IMR-90 (cell line): ENCODE measurements around the gene GPA33. TPM values are rescaled to one million over a fixed set of nuclear protein-coding genes. Genes with fewer than 3 reads are reported as not detected.

Experiments
- ATAC-seq: fragments of 200-7000 bp; cut with Tn5 transposase; 2 replicates; pipeline ENCODE4 v1.9.1; 2020; ENCODE audit warnings: low read depth, mild to moderate bottlenecking, moderate library complexity
- BruUV-seq: library from RNA; stranded (reverse); fragments of 400-500 nt; replicated peaks from 2 replicates; lab custom pipeline; 2021; lab: Mats Ljungman, UMichigan
- CTCF ChIA-PET: fragments of 300-600 bp; formaldehyde crosslinking; extraction: SDS; loops from one replicate; lab custom pipeline; 2021; ENCODE audit warnings: antibody characterized with exemption; lab: Yijun Ruan, JAX
- POLR2A ChIA-PET: fragments of 300-600 bp; sonication (Branson Sonifier 250); formaldehyde crosslinking; loops from one replicate; lab custom pipeline; 2022; ENCODE audit warnings: antibody characterized with exemption; ENCODE audit not compliant: unreplicated experiment; lab: Charles Lee
- DNase-seq: peaks from one replicate; pipeline ENCODE4 v3.0.0; 2013
- H2AFZ ChIP-seq: replicated peaks from 2 replicates; pipeline ENCODE3; 2013; ENCODE audit warnings: low read length, mild to moderate bottlenecking; ENCODE audit not compliant: poor library complexity
- H2AK5ac ChIP-seq: 2 replicates; pipeline ENCODE4 v1.6.1; 2013; ENCODE audit warnings: low read depth, low read length, inconsistent platforms
- H2AK9ac ChIP-seq: replicated peaks from 2 replicates; pipeline ENCODE3; 2013; ENCODE audit warnings: mild to moderate bottlenecking, low read depth, low read length, moderate library complexity; ENCODE audit not compliant: poor library complexity
- H2BK120ac ChIP-seq: 2 replicates; pipeline ENCODE4 v1.6.1; 2013; ENCODE audit warnings: low read depth, low read length, inconsistent platforms
- H2BK15ac ChIP-seq: 3 replicates; pipeline ENCODE4 v1.6.1; 2013; ENCODE audit warnings: low read depth, low read length, inconsistent platforms
- H2BK20ac ChIP-seq: 2 replicates; pipeline ENCODE4 v1.6.1; 2013; ENCODE audit warnings: low read depth, mild to moderate bottlenecking, inconsistent platforms, low read length, moderate library complexity
- H2BK5ac ChIP-seq: 2 replicates; pipeline ENCODE4 v1.6.1; 2013; ENCODE audit warnings: mild to moderate bottlenecking, low read depth, low read length, inconsistent platforms; ENCODE audit not compliant: poor library complexity, severe bottlenecking
- H3K14ac ChIP-seq: replicated peaks from 2 replicates; pipeline ENCODE4 v1.6.1; 2013; ENCODE audit warnings: low read depth, low read length, inconsistent platforms
- H3K18ac ChIP-seq: 2 replicates; pipeline ENCODE4 v1.6.1; 2013; ENCODE audit warnings: low read depth, low read length, control low read depth
- H3K23ac ChIP-seq: 2 replicates; pipeline ENCODE4 v1.6.1; 2013; ENCODE audit warnings: low read depth, low read length, inconsistent platforms
- H3K27ac ChIP-seq: 2 replicates; pipeline ENCODE4 v1.5.1; 2013; ENCODE audit warnings: mild to moderate bottlenecking, control low read depth, low read length; ENCODE audit not compliant: insufficient read depth
- H3K27me3 ChIP-seq: 2 replicates; pipeline ENCODE4 v1.6.1; 2013; ENCODE audit warnings: low read length; ENCODE audit not compliant: control insufficient read depth, insufficient read depth
- H3K36me3 ChIP-seq: 2 replicates; pipeline ENCODE4 v1.6.1; 2013; ENCODE audit warnings: low read length, mixed read lengths; ENCODE audit not compliant: control insufficient read depth, insufficient read depth
- H3K4ac ChIP-seq: 2 replicates; pipeline ENCODE4 v1.6.1; 2013; ENCODE audit warnings: low read depth, low read length, inconsistent platforms
- H3K4me1 ChIP-seq: 2 replicates; pipeline ENCODE4 v1.6.1; 2013; ENCODE audit warnings: low read length, mixed read lengths; ENCODE audit not compliant: control insufficient read depth, insufficient read depth
- H3K4me2 ChIP-seq: 2 replicates; pipeline ENCODE4 v1.6.1; 2013; ENCODE audit warnings: low read depth, mild to moderate bottlenecking, control low read depth, low read length, moderate library complexity
- H3K4me3 ChIP-seq: 2 replicates; pipeline ENCODE4 v1.5.1; 2013; ENCODE audit warnings: low read depth, mild to moderate bottlenecking, control low read depth, low read length, moderate library complexity; ENCODE audit not compliant: insufficient read depth
- H3K56ac ChIP-seq: 2 replicates; pipeline ENCODE4 v1.6.1; 2013; ENCODE audit warnings: low read length, inconsistent platforms; ENCODE audit not compliant: insufficient read depth; ENCODE audit errors: extremely low read depth
- H3K79me1 ChIP-seq, 2 experiments: 2 replicates each; pipeline ENCODE4 v1.6.1; 2013; ENCODE audit warnings: low read length in 2 of 2, inconsistent platforms in 1 of 2, low read depth in 1 of 2
- H3K9ac ChIP-seq: 2 replicates; pipeline ENCODE4 v1.6.1; 2013; ENCODE audit warnings: low read depth, low read length, control low read depth
- H3K9me1 ChIP-seq: 2 replicates; pipeline ENCODE4 v1.6.1; 2013; ENCODE audit warnings: low read length, inconsistent platforms; ENCODE audit not compliant: insufficient read depth
- H3K9me3 ChIP-seq: 2 replicates; pipeline ENCODE4 v1.6.1; 2013; ENCODE audit warnings: low read length; ENCODE audit not compliant: control insufficient read depth, insufficient read depth
- H4K20me1 ChIP-seq: 2 replicates; pipeline ENCODE4 v1.6.1; 2013; ENCODE audit warnings: low read length, inconsistent platforms; ENCODE audit not compliant: insufficient read depth
- H4K5ac ChIP-seq: 2 replicates; pipeline ENCODE4 v1.6.1; 2013; ENCODE audit warnings: mild to moderate bottlenecking, low read depth, low read length, control low read depth
- H4K8ac ChIP-seq, 2 experiments: 2 replicates each; pipeline ENCODE4 v1.6.1; 2013; ENCODE audit warnings: low read depth in 2 of 2, low read length in 2 of 2, control low read depth in 1 of 2, inconsistent platforms in 1 of 2
- H4K91ac ChIP-seq: 2 replicates; pipeline ENCODE4 v1.6.1; 2013; ENCODE audit warnings: low read depth, low read length, inconsistent platforms; ENCODE audit not compliant: insufficient read depth
- BHLHE40 ChIP-seq: fragments of 150-350 bp; IDR thresholded peaks from 2 replicates; pipeline ENCODE4 v1.6.1; 2016; ENCODE audit warnings: mild to moderate bottlenecking, low read depth, low read length
- CEBPB ChIP-seq: IDR thresholded peaks from 2 replicates; pipeline ENCODE4 v1.6.1; 2012; ENCODE audit warnings: low read depth, low read length, improper control_type of control experiment
- CHD1 ChIP-seq: IDR thresholded peaks from 2 replicates; pipeline ENCODE4 v1.6.1; 2012; ENCODE audit warnings: low read depth, low read length, improper control_type of control experiment
- CTCF ChIP-seq: conservative IDR thresholded peaks from 2 replicates; pipeline ENCODE4 v1.5.1; 2012; ENCODE audit warnings: mild to moderate bottlenecking, low read depth, low read length, improper control_type of control experiment
- FOS ChIP-seq: fragments of 150-350 bp; IDR thresholded peaks from 2 replicates; pipeline ENCODE4 v1.6.1; 2016; ENCODE audit warnings: low read depth, low read length
- MAFK ChIP-seq: IDR thresholded peaks from 2 replicates; pipeline ENCODE4 v1.6.1; 2012; ENCODE audit warnings: low read depth, low read length, improper control_type of control experiment
- MAZ ChIP-seq: IDR thresholded peaks from 2 replicates; pipeline ENCODE4 v1.6.1; 2012; ENCODE audit warnings: low read depth, mild to moderate bottlenecking, low read length, improper control_type of control experiment, moderate library complexity, borderline replicate concordance
- MXI1 ChIP-seq: IDR thresholded peaks from 2 replicates; pipeline ENCODE4 v1.6.1; 2012; ENCODE audit warnings: low read depth, mild to moderate bottlenecking, low read length, moderate library complexity, borderline replicate concordance
- NFE2L2 ChIP-seq: fragments of 150-350 bp; IDR thresholded peaks from 2 replicates; pipeline ENCODE4 v1.6.1; 2016; ENCODE audit warnings: low read depth, mild to moderate bottlenecking, low read length
- POLR2A ChIP-seq: IDR thresholded peaks from 2 replicates; pipeline ENCODE4 v1.6.1; 2012; ENCODE audit warnings: mild to moderate bottlenecking, low read depth, low read length
- RAD21 ChIP-seq: IDR thresholded peaks from 2 replicates; pipeline ENCODE4 v1.6.1; 2012; ENCODE audit warnings: low read length, improper control_type of control experiment
- RCOR1 ChIP-seq: IDR thresholded peaks from 2 replicates; pipeline ENCODE4 v1.6.1; 2012; ENCODE audit warnings: mild to moderate bottlenecking, low read length, improper control_type of control experiment; ENCODE audit not compliant: insufficient replicate concordance
- RFX5 ChIP-seq: IDR thresholded peaks from 2 replicates; pipeline ENCODE4 v1.8.0; 2012; ENCODE audit warnings: low read depth, mild to moderate bottlenecking, low read length, moderate library complexity
- SMC3 ChIP-seq: fragments of 150-350 bp; IDR thresholded peaks from 2 replicates; pipeline ENCODE4 v1.6.1; 2016; ENCODE audit warnings: low read depth, mild to moderate bottlenecking, antibody characterized with exemption, low read length, moderate library complexity
- USF2 ChIP-seq: fragments of 150-350 bp; IDR thresholded peaks from 2 replicates; pipeline ENCODE4 v1.6.1; 2017; ENCODE audit warnings: mild to moderate bottlenecking, antibody characterized with exemption, low read length, low read depth
- dilution Hi-C: fragments of 300-500 bp; cut with HindIII; formaldehyde crosslinking; loops from one replicate; pipeline ENCODE4 v1.14.3; 2018; ENCODE audit warnings: low sequenced_read_pairs; ENCODE audit not compliant: unreplicated experiment
- in situ Hi-C: fragments of 300-500 bp; cut with MboI; formaldehyde crosslinking; loops from 3 replicates; pipeline ENCODE4 v1.14.3; 2019; ENCODE audit warnings: low sequenced_read_pairs, inconsistent platforms, mixed read lengths
- intact Hi-C: fragments of 100-400 bp; cut with micrococcal nuclease; formaldehyde crosslinking; loops from 2 replicates; pipeline ENCODE4 v1.10.0; 2022
- polyA plus RNA-seq, 3 experiments: library from polyadenylated mRNA; depleted of rRNA; stranded (reverse); fragments of >200 nt; gene quantifications; 2 replicates each; pipeline ENCODE4 v1.2.3, GENCODE V29; 2012; ENCODE audit warnings: low replicate concordance in 1 of 3
- total RNA-seq: library from RNA; depleted of rRNA; stranded (reverse); fragments of >200 nt; gene quantifications from 2 replicates; pipeline ENCODE4 v1.2.3, GENCODE V29; 2012

The GPA33 gene
- total and polyA plus RNA-seq, 2 of the 4 experiments (the other 2 are of a cell fraction): not detected

GRCh38 chr1:167084757-167085156 is 5.4 kb downstream of the GPA33 start:
- no peak overlapping the region for H3K9ac ChIP-seq
- no peak overlapping the region for H4K8ac ChIP-seq
- no peak for TF ChIP-seq USF2
- TF ChIP-seq RFX5: no peak
- TF ChIP-seq CHD1: no peak
- no peak for TF ChIP-seq BHLHE40
- no peak for TF ChIP-seq RCOR1
- no peak for TF ChIP-seq CTCF
- no peak for TF ChIP-seq RAD21
- TF ChIP-seq SMC3: no peak
- no peak for TF ChIP-seq CEBPB
- TF ChIP-seq MAFK: no peak
- TF ChIP-seq NFE2L2: no peak
- no peak for TF ChIP-seq MAZ
- TF ChIP-seq POLR2A: no peak
- no peak for TF ChIP-seq MXI1
- no peak for TF ChIP-seq FOS
- no peak overlapping the region for H2BK120ac ChIP-seq
- H3K14ac ChIP-seq: no peak overlapping the region
- no peaks in the 10 kb centered on the region for H3K4me1 ChIP-seq
- H3K18ac ChIP-seq: no peak overlapping the region
- H2AK9ac ChIP-seq: no peak overlapping the region
- H3K4me3 ChIP-seq: no peak overlapping the region
- no peak overlapping the region for H2AK5ac ChIP-seq
- intact Hi-C loops (no loop called here), dilution Hi-C loops (no loop called here), in situ Hi-C loops (no loop called here)
- H2BK20ac ChIP-seq: no peak overlapping the region
- DNase-seq (no peak), ATAC-seq (no peak)
- H3K4ac ChIP-seq: no peak overlapping the region
- H4K91ac ChIP-seq: no peak overlapping the region
- H2AFZ ChIP-seq: no peak overlapping the region
- H3K9me1 ChIP-seq: no peaks in the 10 kb centered on the region
- H3K36me3 ChIP-seq: no peaks in the 10 kb centered on the region
- no peak overlapping the region for H4K5ac ChIP-seq
- no peak overlapping the region for H2BK15ac ChIP-seq
- no peaks in the 10 kb centered on the region for H3K79me1 ChIP-seq
- H3K27me3 ChIP-seq: peaks cover 8% of the 10 kb centered on the region
- H3K23ac ChIP-seq: no peak overlapping the region
- POLR2A ChIA-PET: no interaction called here
- CTCF ChIA-PET: interaction anchor here (1.2 kb wide), 1 partner anchor 25 kb away, joined by 3 read pairs; no protein-coding TSS in a partner anchor
- H3K4me2 ChIP-seq: no peak overlapping the region
- H4K20me1 ChIP-seq: no peaks in the 10 kb centered on the region
- no peak overlapping the region for H3K27ac ChIP-seq
- no peak overlapping the region for H3K56ac ChIP-seq
- no peak overlapping the region for H2BK5ac ChIP-seq
- H3K9me3 ChIP-seq: no peaks in the 10 kb centered on the region
- BruUV-seq: no TSS peak
